Uterus (tissue), 2 donors: ENCODE measurements around the gene E2F1.

Experiments
- CTCF ChIP-seq, 4 experiments: fragments of 200-600 bp in 2 of 4; fragments of 450-650 bp in 2 of 4; sonication (generic) in 2 of 4; IDR thresholded peaks; one replicate each; pipeline ENCODE4 v1.5.1; 2016 to 2019; ENCODE audit warnings: antibody characterized with exemption in 4 of 4, mild to moderate bottlenecking in 2 of 4, moderate library complexity in 1 of 4
- POLR2A ChIP-seq, 2 donors: fragments of 450-650 bp; IDR thresholded peaks; one replicate each; pipeline ENCODE4 v1.6.1; 2016; ENCODE audit warnings: antibody characterized with exemption in 2 of 2, mild to moderate bottlenecking in 1 of 2, moderate library complexity in 1 of 2

- TF ChIP-seq CTCF (IDR thresholded peaks at IDR 0.05) (no peak), POLR2A (IDR thresholded peaks at IDR 0.05) (no peak)
Observed at GRCh38 chr20:33681288-33681687, 4.9 kb downstream of the E2F1 start.
